ENCODE results near the gene B3GNT7.

DNA sequence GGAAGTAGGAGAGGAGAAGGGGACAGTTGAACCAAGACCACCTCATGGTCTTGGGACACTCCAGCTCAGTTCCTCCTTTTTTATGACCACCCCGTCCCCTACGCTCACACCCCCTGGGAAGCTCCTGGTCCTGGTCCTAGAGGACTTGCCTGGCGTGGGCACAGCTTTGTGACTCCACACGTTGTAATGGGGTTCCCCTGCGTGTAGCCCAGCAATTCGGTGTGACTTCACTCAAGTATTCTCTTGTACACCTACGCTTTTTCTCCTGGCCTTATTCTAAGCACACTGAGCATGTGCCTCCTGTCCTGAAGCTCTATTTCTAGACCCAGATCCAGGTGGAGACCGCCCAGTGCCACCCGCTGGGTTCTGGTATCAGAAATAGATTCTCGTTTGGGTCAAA, 36.1 kb upstream of the B3GNT7 start:
- TF ChIP-seq, protein P1, sequence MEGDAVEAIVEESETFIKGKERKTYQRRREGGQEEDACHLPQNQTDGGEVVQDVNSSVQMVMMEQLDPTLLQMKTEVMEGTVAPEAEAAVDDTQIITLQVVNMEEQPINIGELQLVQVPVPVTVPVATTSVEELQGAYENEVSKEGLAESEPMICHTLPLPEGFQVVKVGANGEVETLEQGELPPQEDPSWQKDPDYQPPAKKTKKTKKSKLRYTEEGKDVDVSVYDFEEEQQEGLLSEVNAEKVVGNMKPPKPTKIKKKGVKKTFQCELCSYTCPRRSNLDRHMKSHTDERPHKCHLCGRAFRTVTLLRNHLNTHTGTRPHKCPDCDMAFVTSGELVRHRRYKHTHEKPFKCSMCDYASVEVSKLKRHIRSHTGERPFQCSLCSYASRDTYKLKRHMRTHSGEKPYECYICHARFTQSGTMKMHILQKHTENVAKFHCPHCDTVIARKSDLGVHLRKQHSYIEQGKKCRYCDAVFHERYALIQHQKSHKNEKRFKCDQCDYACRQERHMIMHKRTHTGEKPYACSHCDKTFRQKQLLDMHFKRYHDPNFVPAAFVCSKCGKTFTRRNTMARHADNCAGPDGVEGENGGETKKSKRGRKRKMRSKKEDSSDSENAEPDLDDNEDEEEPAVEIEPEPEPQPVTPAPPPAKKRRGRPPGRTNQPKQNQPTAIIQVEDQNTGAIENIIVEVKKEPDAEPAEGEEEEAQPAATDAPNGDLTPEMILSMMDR (IDR thresholded peaks at IDR 0.05): no peak
- TF ChIP-seq EZH2 (IDR thresholded peaks at IDR 0.05) (no peak), EZH2phosphoT487 (IDR thresholded peaks at IDR 0.05) (no peak)

Measured in neural progenitor cell (in vitro differentiated cells).